Activated CD4-positive, alpha-beta T cell treated with anti-CD3 and anti-CD28 coated beads for 36 hours (primary cell): ENCODE data around the gene SLC27A5. TPM values are rescaled to one million over a fixed set of nuclear protein-coding genes. Genes with fewer than 3 reads are reported as not detected.

Experiments
- ATAC-seq: fragments of 200-7000 bp; cut with Tn5 transposase; one replicate; pipeline ENCODE4 v1.10.0; 2021; ENCODE audit warnings: mild to moderate bottlenecking, moderate library complexity
- CTCF ChIA-PET: fragments of 350-600 bp; sonication (Branson Sonifier 250); formaldehyde crosslinking; loops from one replicate; lab custom pipeline; 2021; ENCODE audit warnings: antibody characterized with exemption; lab: Charles Lee
- POLR2A ChIA-PET: fragments of 350-600 bp; sonication (Branson Sonifier 250); formaldehyde crosslinking; loops from one replicate; lab custom pipeline; 2021; ENCODE audit warnings: antibody characterized with exemption, inconsistent platforms; lab: Charles Lee
- DNase-seq: peaks from one replicate; pipeline ENCODE4 v3.0.0-alpha.2; 2020
- H3K27ac Mint-ChIP-seq: one replicate; pipeline ENCODE4 v1.8.0; 2021; ENCODE audit warnings: mixed read lengths
- H3K27me3 Mint-ChIP-seq: one replicate; pipeline ENCODE4 v1.8.0; 2021; ENCODE audit warnings: mixed read lengths
- H3K36me3 Mint-ChIP-seq: one replicate; pipeline ENCODE4 v1.8.0; 2021; ENCODE audit warnings: low read depth, mixed read lengths
- H3K4me1 Mint-ChIP-seq: one replicate; pipeline ENCODE4 v1.8.0; 2021; ENCODE audit warnings: mixed read lengths
- H3K4me3 Mint-ChIP-seq: one replicate; pipeline ENCODE4 v1.8.0; 2021; ENCODE audit warnings: mild to moderate bottlenecking, moderate library complexity, mixed read lengths
- H3K9me3 Mint-ChIP-seq: one replicate; pipeline ENCODE4 v1.8.0; 2021; ENCODE audit warnings: low read depth, mixed read lengths
- intact Hi-C, 2 experiments: fragments of 100-400 bp; cut with DNase I in 1 of 2; cut with micrococcal nuclease in 1 of 2; formaldehyde crosslinking; loops; one replicate each; pipeline versions ENCODE4 v1.14.2 to v1.15.1; 2022 to 2024; cut with DNase I, micrococcal nuclease
- total RNA-seq, 2 experiments: library from RNA; stranded (reverse); gene quantifications; one replicate each; pipeline ENCODE4 v1.2.3, GENCODE V29; 2021

Gene SLC27A5
- total RNA-seq, 2 experiments from 2014 or later = 8.9 to 19.5 TPM

DNA sequence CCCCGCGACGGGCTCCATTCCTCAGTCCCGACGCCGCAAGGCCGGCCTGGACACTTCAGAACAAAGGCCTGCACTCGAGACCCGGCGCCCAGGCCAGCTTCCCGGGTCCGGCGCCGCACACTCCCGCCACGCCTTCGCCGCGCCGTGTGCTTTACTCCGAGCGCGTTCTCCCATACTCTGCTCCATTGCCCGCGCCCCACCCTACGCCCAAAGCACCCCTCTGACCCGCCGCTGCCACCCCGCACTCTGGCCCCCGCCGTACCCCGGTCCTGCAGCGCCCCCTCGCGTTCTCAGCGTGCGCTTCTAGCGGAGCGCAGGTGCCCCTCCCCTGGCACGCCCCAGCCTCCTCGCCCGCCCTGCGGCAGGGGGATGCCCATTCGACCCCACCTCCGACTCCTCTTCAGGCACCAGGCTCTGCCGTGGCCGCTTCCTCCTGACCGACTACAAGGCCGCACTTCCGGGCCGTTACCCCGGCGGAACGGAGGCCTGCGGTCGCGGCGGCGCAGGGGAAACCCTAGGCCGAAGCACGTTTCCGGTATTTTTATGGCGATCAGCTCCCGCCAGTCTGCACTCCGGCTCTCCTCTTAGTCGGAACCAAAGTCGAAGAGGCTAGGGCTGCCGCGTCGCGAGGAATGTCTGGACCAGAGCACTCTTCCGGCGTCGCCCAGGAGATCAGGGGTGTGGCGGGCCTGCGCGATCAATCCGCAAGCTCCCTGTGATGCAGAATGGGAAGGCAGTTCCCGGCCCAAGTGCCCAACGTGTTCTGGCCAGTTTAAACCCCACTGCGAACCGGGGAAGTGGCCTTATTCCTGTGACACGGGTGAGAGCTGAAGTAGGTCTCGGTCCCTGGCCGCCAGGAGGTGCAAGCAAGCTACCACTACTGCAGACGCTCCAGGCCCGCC lies 7.8 kb upstream of the SLC27A5 start, which contains the start of gene ZBTB45:
ZBTB45 (minus strand) TSS at position 456 of the 902 bp plus-strand sequence. CDS start 2,137 bp downstream, outside the sequence.
- ChIA-PET POLR2A (interaction anchor here (0.8 to 2.7 kb wide), 13 partner anchors 20 to 193 kb away, joined by 3 to 18 read pairs (median 5); partner anchors contain the start of genes CHMP2A, MZF1, TRIM28 and UBE2M), CTCF (interaction anchor here (0.6 to 5.8 kb wide), 26 partner anchors 12 to 476 kb away, joined by 3 to 78 read pairs (median 4); partner anchors contain the start of genes CHMP2A, TRIM28, UBE2M and ZNF324B)
- DNase-seq (peak; percentile 96), ATAC-seq (peak; percentile 82)
- Mint-ChIP-seq H3K9me3 (no peaks in the 10 kb centered on the region), H3K4me3 (peak within 1 kb of the TSS; percentile 82), H3K36me3 (peaks cover 21% of the 10 kb centered on the region), H3K27ac (peak within 1 kb of the TSS; percentile 94), H3K4me1 (peaks cover 39% of the 10 kb centered on the region), H3K27me3 (no peaks in the 10 kb centered on the region)
- intact Hi-C loops = loop anchor here (1.0 to 5.0 kb wide), 23 partner anchors 19 to 337 kb away; partner anchors contain the start of genes TRIM28 (in 2 of the 2), ZNF446 (in 2 of the 2), CHMP2A (in 1 of the 2) and ERVK3-1 (in 1 of the 2)

GRCh38 chr19:58519087-58519354 lies 7.2 kb upstream of the SLC27A5 start:
- intact Hi-C loops = loop anchor here (1.0 to 5.0 kb wide), 22 partner anchors 20 to 337 kb away; partner anchors contain the start of genes TRIM28 (in 2 of the 2), ZNF446 (in 2 of the 2), CHMP2A (in 1 of the 2) and ERVK3-1 (in 1 of the 2)
- Mint-ChIP-seq H3K4me3 (peak overlapping the region; percentile 82), H3K36me3 (peaks cover 23% of the 10 kb centered on the region), H3K9me3 (no peaks in the 10 kb centered on the region), H3K27ac (peak overlapping the region; percentile 94), H3K27me3 (no peaks in the 10 kb centered on the region), H3K4me1 (peaks cover 39% of the 10 kb centered on the region)
- peak; percentile 16 for ATAC-seq
- ChIA-PET POLR2A (interaction anchor here (0.9 to 2.7 kb wide), 4 partner anchors 26 to 192 kb away, joined by 5 to 18 read pairs (median 8); partner anchors contain the start of genes TRIM28 and ZSCAN22), CTCF (interaction anchor here (1.0 to 5.8 kb wide), 12 partner anchors 11 to 185 kb away, joined by 3 to 78 read pairs (median 7); partner anchors contain the start of genes CHMP2A, TRIM28, UBE2M and ZNF324B)
- DNase-seq = peak; percentile 79

DNA sequence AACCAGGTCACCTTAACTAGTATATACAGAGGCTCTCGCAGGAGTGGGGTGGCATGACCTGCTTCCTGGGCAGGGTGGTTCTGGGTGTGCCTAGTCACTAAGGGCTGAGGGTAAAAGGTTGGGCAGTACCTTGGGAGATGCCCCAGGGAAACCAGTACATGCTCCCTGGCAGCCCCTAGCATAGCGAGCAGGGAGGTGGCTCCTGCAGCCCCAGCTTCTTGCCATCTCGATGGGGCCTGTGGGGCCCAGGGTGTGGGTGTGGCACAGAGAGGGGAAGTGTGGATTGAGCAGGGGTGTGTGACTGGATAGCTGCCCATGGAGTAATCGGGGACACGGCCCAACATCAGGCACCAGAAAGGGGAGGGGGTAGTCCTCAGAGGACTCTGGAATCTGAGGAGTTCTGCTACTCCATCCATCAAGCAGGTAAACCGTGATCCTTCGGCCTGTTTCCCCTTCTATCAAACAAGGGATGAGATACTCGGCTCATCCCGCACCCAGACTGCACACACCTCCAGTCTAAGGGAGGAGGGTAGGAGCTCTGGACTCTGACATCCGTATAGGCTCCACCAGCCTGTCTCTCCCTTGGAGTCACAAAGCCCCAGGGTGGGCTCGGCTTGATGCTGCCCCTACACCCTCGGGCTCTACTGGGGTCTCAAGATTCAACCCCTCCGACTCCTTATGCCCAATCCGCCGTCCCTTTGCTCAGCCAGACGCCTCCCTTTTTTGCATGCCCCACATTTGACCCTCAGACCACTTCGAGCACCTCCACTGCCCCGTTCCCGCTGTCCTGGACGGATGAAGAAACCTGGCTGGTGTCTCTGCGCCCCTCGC lies 6.7 kb upstream of the SLC27A5 start:
- DNase-seq (peak; percentile 49), ATAC-seq (no peak)
- ChIA-PET POLR2A (interaction anchor here (0.9 to 2.7 kb wide), 4 partner anchors 27 to 192 kb away, joined by 5 to 18 read pairs (median 8); partner anchors contain the start of genes TRIM28 and ZSCAN22), CTCF (interaction anchor here (1.0 to 5.8 kb wide), 12 partner anchors 10 to 185 kb away, joined by 3 to 78 read pairs (median 7); partner anchors contain the start of genes CHMP2A, TRIM28, UBE2M and ZNF324B)
- intact Hi-C loops = loop anchor here (1.0 to 5.0 kb wide), 22 partner anchors 19 to 336 kb away; partner anchors contain the start of genes TRIM28 (in 2 of the 2), ZNF446 (in 2 of the 2), CHMP2A (in 1 of the 2) and ERVK3-1 (in 1 of the 2)
- Mint-ChIP-seq H3K27me3 (no peaks in the 10 kb centered on the region), H3K36me3 (peaks cover 23% of the 10 kb centered on the region), H3K27ac (peak overlapping the region; percentile 94), H3K4me1 (peaks cover 39% of the 10 kb centered on the region), H3K9me3 (no peaks in the 10 kb centered on the region), H3K4me3 (peak overlapping the region; percentile 82)

- Mint-ChIP-seq H3K4me1 (peaks cover 39% of the 10 kb centered on the region), H3K4me3 (peak overlapping the region; percentile 82), H3K36me3 (peaks cover 23% of the 10 kb centered on the region), H3K27ac (no peak overlapping the region), H3K27me3 (no peaks in the 10 kb centered on the region), H3K9me3 (no peaks in the 10 kb centered on the region)
- ChIA-PET POLR2A (no interaction called here), CTCF (interaction anchor here (1.2 to 5.8 kb wide), 2 partner anchors 59 to 63 kb away, joined by 3 to 78 read pairs; no protein-coding TSS in a partner anchor)
- intact Hi-C loops = loop anchor here in 1 of 2 experiments (5.0 kb wide), 2 partner anchors 40 to 115 kb away; partner anchors contain the start of gene ZNF446
- ATAC-seq = no peak
- no peak for DNase-seq
These were observed 5.4 kb upstream of the SLC27A5 start for GRCh38 chr19:58516964-58517833.

DNA sequence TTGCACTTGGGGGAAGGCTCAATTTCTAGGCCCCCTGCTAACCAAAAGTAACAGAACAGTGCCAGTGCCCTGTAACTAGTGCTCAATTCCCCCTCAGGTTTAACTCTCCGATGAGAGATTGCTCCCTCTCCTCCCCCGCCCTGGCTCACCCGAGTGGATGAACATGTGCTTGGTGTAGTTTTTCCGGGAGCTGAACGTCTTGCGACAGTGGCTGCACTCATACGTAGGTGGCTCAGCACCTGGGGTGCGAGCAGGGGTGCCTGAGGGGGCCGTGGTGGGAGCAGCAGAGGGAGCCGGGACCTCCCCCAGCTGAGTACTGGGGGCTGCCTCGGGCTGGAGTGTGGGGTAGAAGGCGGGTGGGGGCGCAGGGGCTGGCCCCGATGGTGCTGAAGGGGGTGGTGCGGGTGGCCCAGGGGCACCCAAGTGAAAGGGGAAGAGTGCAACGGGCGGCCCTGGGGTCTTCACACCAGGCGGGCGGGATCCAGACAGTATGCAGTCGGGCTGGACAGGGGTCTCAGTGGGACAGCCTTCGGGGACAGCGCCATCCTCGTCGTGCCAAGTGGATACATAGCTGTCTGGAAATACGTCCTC lies 4.5 kb upstream of the SLC27A5 start:
- ATAC-seq (no peak), DNase-seq (no peak)
- Mint-ChIP-seq H3K27me3 (no peaks in the 10 kb centered on the region), H3K4me1 (peaks cover 35% of the 10 kb centered on the region), H3K36me3 (peaks cover 23% of the 10 kb centered on the region), H3K4me3 (peak overlapping the region; percentile 88), H3K27ac (no peak overlapping the region), H3K9me3 (no peaks in the 10 kb centered on the region)
- ChIA-PET POLR2A (no interaction called here), CTCF (interaction anchor here (1.2 kb wide), 1 partner anchor 60 kb away, joined by 3 read pairs; no protein-coding TSS in a partner anchor)
- intact Hi-C loops = loop anchor here in 1 of 2 experiments (5.0 kb wide), 2 partner anchors 39 to 114 kb away; partner anchors contain the start of gene ZNF446

DNA sequence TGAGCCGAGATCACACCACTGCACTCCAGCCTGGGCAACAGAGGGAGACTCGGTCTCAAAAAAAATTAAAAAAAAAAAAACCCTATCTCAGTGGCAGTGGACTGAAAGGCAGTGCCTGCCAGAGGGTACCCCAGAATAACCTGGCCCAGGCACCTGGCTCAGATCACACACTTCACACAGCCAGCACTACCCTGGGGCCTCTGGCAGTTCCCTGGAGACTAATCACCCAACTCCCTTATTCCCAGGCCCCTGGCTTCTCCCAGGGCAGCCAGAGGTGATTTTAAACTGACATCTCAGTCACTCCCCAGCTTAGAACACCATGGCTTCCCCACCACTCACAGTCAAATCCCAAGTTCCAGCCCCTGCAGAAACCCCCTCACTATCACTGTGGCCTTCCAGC lies 3.5 kb upstream of the SLC27A5 start:
- Mint-ChIP-seq H3K27ac (peak overlapping the region; percentile 47), H3K4me3 (peak overlapping the region; percentile 88), H3K9me3 (no peaks in the 10 kb centered on the region), H3K4me1 (peaks cover 29% of the 10 kb centered on the region), H3K36me3 (peaks cover 23% of the 10 kb centered on the region), H3K27me3 (no peaks in the 10 kb centered on the region)
- ATAC-seq = no peak
- intact Hi-C loops = loop anchor here in 1 of 2 experiments (5.0 kb wide), 2 partner anchors 38 to 113 kb away; partner anchors contain the start of gene ZNF446
- POLR2A ChIA-PET = interaction anchor here (1.8 kb wide), 1 partner anchor 29 kb away, joined by 7 read pairs; the partner anchor contains the start of gene TRIM28
- CTCF ChIA-PET = interaction anchor here (0.9 kb wide), 1 partner anchor 31 kb away, joined by 4 read pairs; no protein-coding TSS in a partner anchor
- no peak for DNase-seq

DNA sequence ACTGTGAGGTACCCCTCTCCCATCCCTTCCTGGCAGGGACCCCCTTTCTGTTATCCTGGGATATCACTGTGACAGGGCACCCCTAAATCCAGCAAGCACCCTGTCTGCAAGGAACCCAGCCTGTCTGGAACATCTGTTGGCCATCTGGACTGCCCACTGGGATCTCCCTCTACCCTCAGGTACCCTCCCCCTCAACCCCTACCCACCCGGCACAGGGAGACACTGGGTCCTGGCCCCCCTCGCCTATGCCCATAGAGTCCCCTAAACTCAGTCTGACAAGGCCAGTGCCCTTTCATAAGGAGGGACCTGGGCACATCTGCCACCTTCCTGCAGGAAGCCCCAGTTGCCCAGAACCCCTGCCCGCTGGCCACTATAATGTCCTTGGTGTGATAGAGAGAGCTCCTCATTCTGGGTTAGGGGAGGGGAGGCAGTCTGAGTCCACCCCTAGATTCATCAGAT lies 2.8 kb upstream of the SLC27A5 start:
- no peaks in the 10 kb centered on the region for H3K27me3 Mint-ChIP-seq
- CTCF ChIA-PET = interaction anchor here (0.5 to 1.8 kb wide), 16 partner anchors 10 to 322 kb away, joined by 3 to 13 read pairs (median 4); partner anchors contain the start of genes CHMP2A and ZNF324B
- peak overlapping the region; percentile 88 for H3K4me3 Mint-ChIP-seq
- peaks cover 23% of the 10 kb centered on the region for H3K36me3 Mint-ChIP-seq
- ATAC-seq (no peak), DNase-seq (no peak)
- POLR2A ChIA-PET = interaction anchor here (0.6 to 1.8 kb wide), 4 partner anchors 15 to 1241 kb away, joined by 4 to 8 read pairs (median 6); partner anchors contain the start of genes TRIM28 and ZNF584
- peak overlapping the region; percentile 81 for H3K27ac Mint-ChIP-seq
- peaks cover 27% of the 10 kb centered on the region for H3K4me1 Mint-ChIP-seq
- no peaks in the 10 kb centered on the region for H3K9me3 Mint-ChIP-seq
- intact Hi-C loops = loop anchor here (1.0 to 5.0 kb wide), 15 partner anchors 15 to 332 kb away; partner anchors contain the start of genes ZNF446 (in 2 of the 2), ERVK3-1 (in 1 of the 2), MZF1 (in 1 of the 2) and UBE2M (in 1 of the 2)

GRCh38 chr19:58513694-58514563 lies 2.1 kb upstream of the SLC27A5 start:
- POLR2A ChIA-PET = interaction anchor here (0.6 to 1.8 kb wide), 7 partner anchors 9 to 1241 kb away, joined by 3 to 8 read pairs (median 4); partner anchors contain the start of genes CHMP2A, TRIM28 and ZNF584
- H3K36me3 Mint-ChIP-seq = peaks cover 21% of the 10 kb centered on the region
- H3K4me3 Mint-ChIP-seq = peak overlapping the region; percentile 88

More at GRCh38 chr19:58513694-58514563, 2.1 kb upstream of the SLC27A5 start:
- Mint-ChIP-seq H3K27ac (peak overlapping the region; percentile 81), H3K4me1 (peaks cover 27% of the 10 kb centered on the region), H3K9me3 (no peaks in the 10 kb centered on the region), H3K27me3 (no peaks in the 10 kb centered on the region)
- peak; percentile 99 for DNase-seq
- intact Hi-C loops = loop anchor here (1.0 kb wide), 13 partner anchors 15 to 332 kb away; partner anchors contain the start of genes ERVK3-1 (in 1 of the 2), MZF1 (in 1 of the 2), UBE2M (in 1 of the 2) and ZNF324 (in 1 of the 2)
- ATAC-seq = peak; percentile 88
- CTCF ChIA-PET = interaction anchor here (0.5 to 1.8 kb wide), 16 partner anchors 10 to 321 kb away, joined by 3 to 13 read pairs (median 4); partner anchors contain the start of genes CHMP2A and ZNF324B
